GM19455 (cell line): ENCODE results near the gene PPP1R9A.

ENCODE experiments used
- ATAC-seq: cut with Tn5 transposase; IDR thresholded peaks from one replicate; pipeline ENCODE4 v1.9.1; 2021; ENCODE audit not compliant: unreplicated experiment

PPP1R9A gene

DNA sequence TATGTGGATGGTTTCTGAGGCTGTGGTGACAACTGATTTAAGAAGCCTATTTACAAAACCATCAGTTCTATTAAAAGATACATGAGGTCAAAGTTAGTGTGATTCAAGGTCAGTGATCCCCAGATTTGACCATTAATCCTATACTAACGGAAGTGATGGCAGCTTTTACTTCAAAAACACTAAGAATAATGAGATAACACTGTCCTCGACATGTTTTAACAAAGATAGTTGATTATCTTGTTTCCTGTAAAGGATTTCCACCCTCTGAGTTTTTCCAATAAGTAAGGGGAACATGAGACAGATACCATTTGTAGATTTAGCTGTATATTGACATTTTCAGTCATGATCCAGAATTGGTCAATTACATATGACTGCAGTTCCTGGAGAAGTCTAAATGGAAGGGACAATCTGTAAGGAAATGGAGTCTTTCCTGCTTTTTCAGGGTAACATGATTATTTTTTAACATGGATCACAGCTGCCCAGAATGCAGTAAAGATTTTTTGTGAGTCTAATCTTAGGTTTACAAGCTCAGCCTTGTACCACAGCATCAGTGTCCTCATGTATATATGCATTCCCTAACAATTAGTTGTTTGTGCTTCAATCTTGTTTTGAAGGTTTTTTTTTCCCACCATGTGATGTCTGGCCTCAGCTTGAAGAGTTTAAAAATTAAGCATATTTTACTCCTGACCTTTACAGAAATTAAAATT is 188.0 kb downstream of the PPP1R9A start:
- ATAC-seq, result no peak

GRCh38 chr7:95095966-95096540 is 188.7 kb downstream of the PPP1R9A start:
- ATAC-seq, result no peak

GRCh38 chr7:95097291-95097690 is 189.9 kb downstream of the PPP1R9A start:
- ATAC-seq, result no peak

- no peak for ATAC-seq
Measured at GRCh38 chr7:95097851-95098250, 190.5 kb downstream of the PPP1R9A start.

DNA sequence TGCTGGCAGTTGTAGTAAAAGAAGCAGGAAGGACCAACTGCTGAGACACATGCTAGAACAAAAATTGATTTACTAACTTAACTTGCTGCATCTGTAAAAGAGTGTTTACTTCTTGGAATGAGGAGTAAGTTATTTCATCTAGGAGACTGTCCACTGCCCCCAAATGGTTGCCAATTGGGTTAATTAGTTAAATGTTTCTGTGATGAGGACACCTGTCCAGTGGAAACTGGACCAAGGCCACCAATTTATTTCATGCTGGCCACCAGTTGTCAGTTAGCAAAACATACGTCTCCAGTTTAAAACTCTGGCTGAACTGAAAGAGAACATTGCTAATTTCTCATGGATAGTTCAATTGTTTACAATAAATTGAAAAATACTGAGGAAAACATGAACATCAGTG is 191.7 kb downstream of the PPP1R9A start:
- no peak for ATAC-seq

GRCh38 chr7:95101422-95101821 is 194.0 kb downstream of the PPP1R9A start:
- ATAC-seq, result no peak

DNA sequence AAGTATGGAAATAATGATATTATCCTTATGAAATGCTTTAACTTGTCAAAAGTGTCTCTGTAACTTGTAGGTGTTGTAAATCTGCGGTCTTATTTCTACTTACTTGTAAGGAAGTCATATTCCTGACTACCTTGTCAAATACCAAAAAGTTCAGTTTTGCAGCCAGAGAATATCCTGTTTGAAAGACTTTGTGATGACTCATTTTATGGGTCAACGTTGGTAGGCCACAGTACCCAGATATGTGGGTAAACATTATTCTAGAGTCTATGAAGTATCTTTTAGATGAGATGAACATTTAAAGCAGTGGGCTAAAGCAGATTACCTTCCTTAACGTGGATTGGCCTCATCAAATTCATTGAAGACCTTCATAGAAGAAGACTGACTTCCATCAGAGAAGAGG is 195.3 kb downstream of the PPP1R9A start:
- no peak for ATAC-seq

DNA sequence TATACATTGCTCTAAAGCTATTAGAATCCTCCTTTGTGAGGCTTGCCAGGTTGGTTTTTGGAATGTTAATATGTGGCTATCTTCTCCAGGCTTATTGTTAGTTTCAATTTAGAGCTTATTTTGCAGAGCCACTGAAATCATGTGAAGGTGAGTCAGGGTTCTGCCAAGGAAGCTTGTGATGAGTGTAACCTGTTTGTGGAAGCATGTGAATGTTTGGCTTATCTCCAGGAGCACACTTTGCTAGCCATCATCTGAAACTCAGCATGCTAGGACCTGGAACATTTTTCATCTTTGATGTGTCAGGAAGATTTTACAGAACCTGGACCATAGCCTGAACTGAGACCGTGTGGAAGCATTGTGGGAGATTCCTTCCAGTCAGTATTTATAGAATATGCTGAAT is 197.3 kb downstream of the PPP1R9A start:
- ATAC-seq, result no peak

DNA sequence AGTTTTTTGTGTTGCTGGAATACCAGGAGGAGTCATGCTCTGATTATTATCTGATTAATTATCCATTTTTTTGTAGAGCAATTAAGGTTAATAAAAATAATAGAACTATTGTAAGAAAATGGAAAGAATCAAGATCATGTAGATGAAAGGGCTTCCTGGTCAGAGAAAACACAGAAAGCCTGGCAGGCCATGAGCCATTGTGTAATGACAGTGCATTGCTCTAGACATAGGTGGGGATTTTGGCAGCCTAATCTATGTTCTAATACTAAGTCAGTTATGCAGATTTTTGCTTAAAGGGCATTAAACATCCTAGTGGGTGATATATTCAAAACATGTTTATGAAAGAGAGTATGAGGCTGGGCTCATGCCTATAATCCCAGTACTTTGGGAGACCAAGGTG is 198.2 kb downstream of the PPP1R9A start:
- ATAC-seq, result no peak

DNA sequence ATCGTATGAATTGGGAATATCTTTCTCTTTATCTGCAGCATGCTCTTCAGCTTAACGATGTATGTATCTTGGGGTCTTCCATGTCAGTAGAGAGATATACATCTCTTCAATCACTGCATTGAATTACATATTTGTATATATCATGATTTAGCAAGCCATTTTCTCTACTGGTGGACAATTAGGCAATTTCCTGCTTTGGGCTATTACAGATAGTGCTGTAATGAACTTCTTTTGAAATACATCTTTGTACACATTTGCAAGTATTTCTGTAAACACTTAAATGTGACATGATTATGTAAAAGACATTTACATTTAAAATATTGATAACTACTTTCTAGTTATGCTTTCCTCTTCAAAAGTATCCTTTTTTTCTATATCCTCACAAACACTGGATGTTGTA is 199.0 kb downstream of the PPP1R9A start:
- ATAC-seq, result no peak

DNA sequence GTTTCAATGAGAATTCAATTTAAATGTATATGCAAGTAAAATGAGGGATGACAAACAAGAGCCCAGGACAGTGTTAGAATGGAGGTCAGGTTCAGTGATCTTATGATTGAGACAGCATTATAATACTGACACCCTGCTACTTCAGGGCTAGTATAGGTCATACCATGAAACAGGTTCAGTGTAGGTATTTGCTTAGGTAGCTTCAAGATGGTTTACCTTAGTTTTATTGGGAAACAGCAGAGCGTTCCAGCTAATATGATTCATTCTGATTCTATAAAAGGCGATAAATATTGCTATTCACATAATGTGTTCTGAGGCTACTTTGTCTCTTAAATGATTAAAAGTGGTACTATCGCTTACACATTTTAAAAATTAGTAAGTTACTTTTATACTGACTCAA is 203.3 kb downstream of the PPP1R9A start:
- no peak for ATAC-seq

- no peak for ATAC-seq
Measured at GRCh38 chr7:95113590-95113989, 206.2 kb downstream of the PPP1R9A start.

DNA sequence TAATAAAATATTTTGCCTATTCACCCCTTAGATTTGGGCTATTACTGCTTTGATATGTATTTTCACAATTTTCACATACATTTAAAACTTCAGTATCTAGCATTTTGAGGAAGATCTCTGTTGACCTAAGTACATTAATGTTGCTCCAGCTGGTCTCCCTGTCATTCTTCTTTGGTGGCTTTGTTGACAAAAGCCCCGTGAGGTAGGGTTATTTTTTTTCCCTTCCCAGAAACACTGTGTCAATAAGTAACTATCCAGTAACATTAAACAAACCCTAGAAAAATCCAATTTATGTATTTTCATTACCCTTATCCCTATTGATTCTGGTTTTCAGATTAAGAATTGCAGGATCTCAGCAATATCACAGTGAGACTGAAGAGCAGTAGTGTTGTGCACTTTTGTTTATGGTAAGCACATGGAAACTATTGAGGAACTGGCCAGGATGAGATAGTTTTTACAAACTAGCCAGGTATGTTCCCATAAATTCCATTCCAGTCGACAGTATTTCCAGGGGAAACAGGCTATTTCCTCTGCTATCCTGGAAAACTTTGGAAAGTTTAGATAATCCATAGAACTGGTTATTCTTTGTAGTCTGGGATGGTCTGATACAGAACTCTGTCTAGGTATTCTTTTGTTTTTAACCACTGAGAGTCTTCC is 218.8 kb downstream of the PPP1R9A start:
- no peak for ATAC-seq

DNA sequence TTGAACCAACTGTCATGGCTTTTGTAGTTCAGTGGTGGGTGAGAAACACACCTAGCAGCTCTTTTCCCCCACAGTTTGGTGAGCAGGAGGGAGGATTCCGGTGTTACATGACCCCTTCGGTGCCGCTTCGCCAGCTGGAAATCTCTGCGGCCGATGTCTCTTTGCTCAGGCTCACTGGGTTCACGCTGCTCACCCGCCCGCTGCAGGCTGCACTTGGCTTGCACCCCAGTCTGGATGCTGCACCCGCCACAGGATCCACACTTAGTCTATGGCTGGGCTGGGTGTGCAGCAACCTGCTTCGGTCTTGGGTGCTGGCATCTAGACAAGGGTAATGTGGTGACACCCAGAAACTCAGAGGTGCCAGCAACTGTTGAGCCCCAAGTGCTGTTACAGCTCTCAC is 225.1 kb downstream of the PPP1R9A start:
- ATAC-seq, result no peak

DNA sequence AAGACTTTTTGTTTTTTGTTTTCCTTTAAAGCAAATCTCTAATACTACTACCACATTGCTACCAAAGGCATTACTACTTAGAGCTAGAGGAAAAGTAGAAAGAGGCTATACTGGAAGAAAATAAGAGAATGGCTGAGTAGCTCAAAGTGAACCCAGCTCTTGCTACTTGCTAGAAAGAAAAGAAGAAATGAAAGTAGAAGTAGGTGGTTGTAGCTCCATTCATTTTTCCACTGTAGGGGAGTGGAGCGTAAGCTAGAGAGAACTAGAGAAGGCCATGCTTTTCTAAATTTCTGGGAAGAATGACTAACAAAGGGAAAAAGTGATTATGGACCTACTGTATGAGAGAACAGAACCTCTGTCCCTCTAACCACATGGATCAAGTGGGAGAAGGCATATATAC is 232.5 kb downstream of the PPP1R9A start:
- no peak for ATAC-seq

DNA sequence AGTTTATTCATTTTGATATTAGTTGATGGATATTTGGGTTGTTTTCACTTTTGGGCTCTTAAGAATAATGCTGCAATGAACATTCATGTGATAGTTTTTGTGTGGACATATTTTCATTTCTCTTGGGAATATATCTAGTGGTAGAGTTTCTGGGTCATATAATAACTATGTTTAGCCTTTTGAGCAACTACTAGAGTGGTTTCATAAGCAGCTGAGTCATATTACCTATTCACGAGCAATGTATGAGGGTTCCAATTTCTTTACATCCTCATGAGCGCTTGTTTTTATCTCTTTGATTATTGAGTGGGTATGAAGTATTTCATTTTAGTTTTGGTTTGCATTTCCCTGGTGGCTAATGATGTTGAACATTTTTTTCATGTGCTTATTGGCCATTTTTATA is 234.4 kb downstream of the PPP1R9A start:
- no peak for ATAC-seq

- no peak for ATAC-seq
Measured at GRCh38 chr7:95144256-95144655, 236.9 kb downstream of the PPP1R9A start.

- no peak for ATAC-seq
Measured at GRCh38 chr7:95155965-95156364, 248.6 kb downstream of the PPP1R9A start.

DNA sequence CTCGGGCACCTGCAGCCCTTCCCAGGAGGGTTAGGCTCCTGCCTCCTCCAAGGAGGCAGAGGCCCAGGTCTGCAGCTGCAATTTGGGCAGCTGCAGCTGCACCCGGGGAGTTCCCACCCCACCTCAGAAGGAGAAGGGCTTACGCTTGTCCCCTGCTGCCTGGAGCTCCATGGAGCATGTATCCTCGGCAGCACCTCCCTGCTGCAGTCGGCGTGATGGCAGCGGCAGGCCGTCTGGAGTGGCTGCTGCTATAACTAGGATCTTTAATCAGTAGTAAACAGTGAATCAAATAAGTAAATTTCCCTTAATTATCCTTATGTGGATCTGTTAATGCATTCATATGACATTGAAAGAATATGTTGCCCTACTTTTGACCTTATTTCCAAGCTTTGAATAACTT is 250.0 kb downstream of the PPP1R9A start:
- ATAC-seq, result no peak

GRCh38 chr7:95169678-95170077 is 262.3 kb downstream of the PPP1R9A start:
- ATAC-seq, result no peak

DNA sequence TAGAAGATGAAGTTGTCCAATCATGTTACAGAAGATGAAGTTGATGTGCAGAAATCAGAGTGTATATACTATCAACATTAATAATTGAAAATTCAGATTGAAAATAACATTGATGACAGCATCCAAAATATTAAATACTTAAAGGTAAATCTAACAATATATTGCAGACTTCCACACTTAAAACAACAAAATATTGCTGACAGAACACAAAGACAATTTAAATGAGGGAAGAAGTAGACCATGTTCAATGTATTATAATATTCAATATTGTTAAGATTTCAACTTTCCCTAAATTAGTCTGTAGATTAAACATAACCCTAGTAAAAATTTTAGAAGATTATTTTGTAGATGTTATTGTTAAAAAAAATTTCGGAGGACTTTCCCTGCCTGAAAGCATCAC is 265.0 kb downstream of the PPP1R9A start:
- ATAC-seq, result no peak

GRCh38 chr7:95190515-95190914 is 283.1 kb downstream of the PPP1R9A start:
- ATAC-seq, result no peak

GRCh38 chr7:95191795-95192194 is 284.4 kb downstream of the PPP1R9A start:
- ATAC-seq, result no peak
